Adipocyte (in vitro differentiated cells): ENCODE measurements around the gene CUEDC2.

Experiments used
- DNase-seq: peaks from one replicate; pipeline ENCODE4 v3.0.0-alpha.2; 2015; ENCODE audit warnings: low read depth
- H3K27me3 ChIP-seq: replicated peaks from 2 replicates; pipeline ENCODE4 v1.7.0; 2013; ENCODE audit warnings: mild to moderate bottlenecking, low read length, moderate library complexity; ENCODE audit not compliant: control insufficient read depth, insufficient read depth
- H3K36me3 ChIP-seq: 2 replicates; pipeline ENCODE4 v1.7.0; 2013; ENCODE audit warnings: low read length, mild to moderate bottlenecking, moderate library complexity; ENCODE audit not compliant: control insufficient read depth, insufficient read depth, severe bottlenecking
- H3K4me1 ChIP-seq: 2 replicates; pipeline ENCODE4 v1.7.0; 2013; ENCODE audit warnings: mild to moderate bottlenecking, low read length, moderate library complexity; ENCODE audit not compliant: control insufficient read depth, insufficient read depth
- H3K4me3 ChIP-seq: 2 replicates; pipeline ENCODE4 v1.7.0; 2013; ENCODE audit warnings: mild to moderate bottlenecking, low read length, moderate library complexity
- H3K9ac ChIP-seq: 2 replicates; pipeline ENCODE4 v1.7.0; 2013; ENCODE audit warnings: mild to moderate bottlenecking, low read length, moderate library complexity
- H3K9me3 ChIP-seq: 2 replicates; pipeline ENCODE4 v1.7.0; 2013; ENCODE audit warnings: mild to moderate bottlenecking, low read length, moderate library complexity; ENCODE audit not compliant: control insufficient read depth

Gene CUEDC2

DNA sequence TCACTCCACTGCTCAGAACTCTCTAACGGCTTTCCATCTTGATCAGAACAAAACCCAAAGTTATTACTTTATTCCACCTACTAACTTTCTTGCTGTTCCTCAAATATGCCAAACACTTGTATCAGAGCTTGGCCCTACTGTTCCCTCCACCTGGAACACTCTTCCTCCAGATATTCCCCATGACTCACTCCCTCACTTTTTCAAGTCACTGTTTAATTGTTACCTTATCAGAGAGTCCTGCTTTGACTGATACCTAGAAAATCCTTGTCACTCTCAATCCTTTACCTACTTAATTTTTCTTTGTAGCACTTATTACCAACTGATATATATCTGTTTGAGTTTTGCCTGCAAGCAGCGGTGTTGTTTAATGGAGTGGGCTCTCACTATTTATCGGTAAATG lies 42.5 kb downstream of the CUEDC2 start:
- H3K27me3 ChIP-seq = no peaks in the 10 kb centered on the region
- H3K9ac ChIP-seq = no peak overlapping the region
- H3K4me1 ChIP-seq = peaks cover 22% of the 10 kb centered on the region
- no peak for DNase-seq
- no peak overlapping the region for H3K4me3 ChIP-seq
- no peaks in the 10 kb centered on the region for H3K36me3 ChIP-seq
- no peaks in the 10 kb centered on the region for H3K9me3 ChIP-seq

DNA sequence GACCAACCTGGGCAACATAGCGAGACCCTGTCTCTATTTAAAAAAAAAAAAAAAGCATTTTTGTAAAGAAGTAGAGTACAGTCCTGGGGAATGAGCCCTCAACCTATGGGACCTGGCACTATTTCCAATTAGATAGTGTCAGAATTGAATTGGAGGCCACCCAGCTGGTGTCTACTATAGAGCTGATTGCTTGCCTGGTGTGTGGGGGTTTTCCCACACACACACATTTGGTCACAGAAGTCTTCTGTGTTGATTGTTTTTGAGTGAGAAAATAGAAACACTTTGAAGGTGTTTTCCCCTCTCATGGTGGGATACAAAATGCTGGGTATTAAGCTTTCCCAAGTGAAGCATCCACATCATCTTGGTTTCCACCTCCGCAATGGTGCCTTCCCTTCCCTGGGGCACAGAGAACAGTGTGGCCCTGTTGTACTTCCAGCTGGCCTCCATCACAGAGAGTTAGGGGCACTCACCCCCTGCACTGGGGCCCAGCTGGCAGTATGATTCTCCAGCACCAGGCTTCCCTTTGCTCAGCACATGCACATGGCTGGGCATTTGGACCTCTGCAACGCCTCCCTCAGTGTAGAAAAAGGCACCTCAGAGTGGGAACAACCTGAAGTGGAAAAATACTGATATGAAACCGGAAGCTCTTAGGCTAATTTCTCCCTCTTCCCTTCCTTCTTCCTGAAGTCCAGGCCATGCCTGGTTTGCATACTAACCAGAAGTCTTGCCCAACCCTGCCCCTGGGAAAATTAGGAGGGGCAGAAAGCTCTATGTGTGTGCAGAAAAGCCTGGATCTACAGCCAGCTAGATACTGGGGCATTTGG lies 47.6 kb downstream of the CUEDC2 start:
- H3K9ac ChIP-seq = peak overlapping the region; percentile 78
- H3K36me3 ChIP-seq = peaks cover 33% of the 10 kb centered on the region
- no peaks in the 10 kb centered on the region for H3K9me3 ChIP-seq
- H3K4me3 ChIP-seq = peak overlapping the region; percentile 65
- peaks cover 15% of the 10 kb centered on the region for H3K4me1 ChIP-seq
- H3K27me3 ChIP-seq = no peaks in the 10 kb centered on the region
- peak; percentile 67 for DNase-seq

DNA sequence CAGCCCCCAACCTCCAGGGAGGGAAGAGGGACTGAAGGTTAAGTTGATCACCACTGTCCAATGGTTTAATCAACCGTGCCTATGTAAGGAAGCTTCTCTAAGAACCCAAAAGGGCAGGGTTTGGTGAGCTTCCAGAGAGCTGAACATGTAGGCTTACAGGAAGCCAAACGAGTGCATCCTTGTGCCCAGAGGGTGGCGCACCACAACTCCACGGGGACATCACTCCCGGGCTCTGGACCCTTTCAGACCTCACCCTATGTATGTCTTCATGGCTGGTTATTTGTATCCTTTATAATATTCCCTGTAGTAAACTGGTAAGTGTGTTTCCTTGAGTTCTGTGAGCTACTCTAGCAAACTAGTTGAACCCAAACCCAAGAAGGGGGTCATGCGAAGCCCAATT lies 48.3 kb downstream of the CUEDC2 start:
- no peak for DNase-seq
- Histone ChIP-seq H3K9ac (no peak overlapping the region), H3K4me3 (no peak overlapping the region), H3K36me3 (peaks cover 41% of the 10 kb centered on the region), H3K27me3 (no peaks in the 10 kb centered on the region), H3K4me1 (peaks cover 15% of the 10 kb centered on the region), H3K9me3 (no peaks in the 10 kb centered on the region)

DNA sequence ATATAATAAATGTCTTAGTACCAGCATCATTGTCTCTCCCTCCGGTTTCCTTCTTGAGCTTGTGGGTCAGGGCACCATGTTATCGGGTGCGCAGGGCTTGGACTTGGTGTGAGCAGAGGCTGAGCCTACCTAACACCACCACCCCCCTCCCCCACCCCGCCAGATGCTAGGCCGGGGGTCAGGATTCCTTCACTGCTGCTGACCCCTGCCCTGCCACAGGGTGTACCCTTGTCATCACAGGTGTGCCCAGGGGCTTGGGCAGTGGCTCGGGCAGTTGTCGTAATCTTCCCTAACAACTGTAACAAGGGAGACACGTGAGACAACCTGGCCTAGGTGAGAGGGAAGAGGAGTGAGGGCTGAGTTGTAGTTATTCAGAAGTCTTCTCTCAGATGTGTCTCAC lies 49.5 kb downstream of the CUEDC2 start:
- Histone ChIP-seq H3K4me1 (peaks cover 15% of the 10 kb centered on the region), H3K4me3 (no peak overlapping the region), H3K9me3 (no peaks in the 10 kb centered on the region), H3K36me3 (peaks cover 51% of the 10 kb centered on the region), H3K27me3 (no peaks in the 10 kb centered on the region), H3K9ac (no peak overlapping the region)
- DNase-seq = no peak

DNA sequence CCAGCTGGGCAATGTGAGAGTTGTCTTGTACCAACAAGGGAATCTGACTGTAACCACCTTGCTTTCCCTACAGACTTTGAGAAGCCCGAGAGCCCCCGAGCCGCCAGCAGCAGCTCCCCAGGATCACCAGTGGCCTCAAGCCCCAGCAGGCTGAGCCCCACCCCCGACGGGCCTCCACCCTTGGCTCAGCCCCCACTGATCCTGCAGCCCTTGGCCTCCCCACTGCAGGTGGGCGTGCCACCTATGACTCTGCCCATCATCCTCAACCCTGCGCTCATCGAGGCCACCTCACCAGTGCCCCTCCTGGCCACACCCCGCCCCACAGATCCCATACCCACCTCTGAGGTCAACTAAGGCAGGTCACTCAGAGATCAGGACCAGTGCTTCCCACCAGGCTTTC lies 50.4 kb downstream of the CUEDC2 start:
- Histone ChIP-seq H3K36me3 (peaks cover 56% of the 10 kb centered on the region), H3K27me3 (no peaks in the 10 kb centered on the region), H3K4me1 (peaks cover 15% of the 10 kb centered on the region), H3K4me3 (no peak overlapping the region), H3K9ac (no peak overlapping the region), H3K9me3 (no peaks in the 10 kb centered on the region)
- no peak for DNase-seq

DNA sequence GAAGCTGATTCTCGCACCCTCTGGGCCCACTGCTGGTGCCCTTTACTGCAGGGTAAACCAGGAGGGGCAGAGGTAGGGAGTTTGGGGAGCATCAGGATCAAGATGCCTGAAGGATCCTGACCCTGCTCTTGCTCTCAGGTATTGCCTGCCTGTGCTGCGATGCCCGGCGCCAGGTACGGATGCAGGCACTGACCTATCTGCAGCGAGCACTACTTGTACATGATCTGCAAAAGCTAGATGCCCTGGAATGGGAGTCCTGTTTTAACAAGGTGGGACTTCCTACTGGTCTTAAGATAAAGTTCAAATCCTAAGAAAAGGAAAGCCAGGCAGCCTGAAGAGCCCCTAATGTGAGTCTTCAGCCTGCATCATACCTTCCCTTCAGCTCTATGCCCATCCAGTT lies 53.0 kb downstream of the CUEDC2 start:
- no peak overlapping the region for H3K9ac ChIP-seq
- H3K4me3 ChIP-seq = no peak overlapping the region
- DNase-seq = no peak
- H3K4me1 ChIP-seq = no peaks in the 10 kb centered on the region
- no peaks in the 10 kb centered on the region for H3K9me3 ChIP-seq
- peaks cover 80% of the 10 kb centered on the region for H3K36me3 ChIP-seq
- no peaks in the 10 kb centered on the region for H3K27me3 ChIP-seq

DNA sequence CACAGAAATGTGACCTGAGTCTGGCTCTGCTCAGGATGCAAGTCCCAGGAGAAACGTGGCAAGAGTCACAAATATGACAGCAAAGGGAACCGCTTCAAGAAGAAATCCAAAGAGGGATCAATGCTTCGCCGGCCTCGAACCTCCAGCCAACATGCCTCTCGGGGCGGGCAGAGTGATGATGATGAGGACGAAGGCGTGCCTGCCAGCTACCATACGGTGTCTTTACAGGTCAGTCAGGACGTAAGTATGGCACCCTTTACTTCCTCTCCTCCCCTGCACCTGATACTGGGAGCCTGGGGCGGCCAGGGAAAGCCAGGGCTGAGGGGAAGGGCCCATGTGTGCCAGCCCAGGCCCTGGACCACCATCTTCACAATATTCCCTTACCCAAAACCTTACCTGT lies 55.5 kb downstream of the CUEDC2 start:
- H3K4me3 ChIP-seq = no peak overlapping the region
- no peak for DNase-seq
- H3K27me3 ChIP-seq = no peaks in the 10 kb centered on the region
- no peak overlapping the region for H3K9ac ChIP-seq
- H3K4me1 ChIP-seq = no peaks in the 10 kb centered on the region
- peaks cover 92% of the 10 kb centered on the region for H3K36me3 ChIP-seq
- H3K9me3 ChIP-seq = no peaks in the 10 kb centered on the region

DNA sequence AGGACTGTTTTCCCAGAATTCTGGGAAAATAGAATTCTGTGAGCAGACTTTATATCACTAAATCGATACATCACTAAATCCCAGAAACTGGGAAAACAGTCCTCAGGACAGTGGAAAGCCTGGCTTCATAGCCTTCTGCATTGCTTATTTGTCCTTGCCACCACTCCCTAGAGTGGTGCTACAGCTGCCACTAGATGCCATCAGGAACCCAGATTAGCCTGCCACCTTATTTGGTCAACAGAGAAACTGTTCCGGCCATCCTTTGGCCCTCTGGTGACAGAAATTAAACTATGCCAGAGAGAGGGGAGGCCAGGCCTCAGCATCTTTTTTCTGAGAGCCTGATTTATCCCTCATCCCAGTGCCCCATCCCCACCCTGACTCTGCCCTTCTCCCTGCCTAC lies 56.5 kb downstream of the CUEDC2 start:
- no peak overlapping the region for H3K9ac ChIP-seq
- H3K4me1 ChIP-seq = no peaks in the 10 kb centered on the region
- H3K36me3 ChIP-seq = peaks cover 90% of the 10 kb centered on the region
- no peak for DNase-seq
- no peaks in the 10 kb centered on the region for H3K27me3 ChIP-seq
- no peak overlapping the region for H3K4me3 ChIP-seq
- H3K9me3 ChIP-seq = no peaks in the 10 kb centered on the region

DNA sequence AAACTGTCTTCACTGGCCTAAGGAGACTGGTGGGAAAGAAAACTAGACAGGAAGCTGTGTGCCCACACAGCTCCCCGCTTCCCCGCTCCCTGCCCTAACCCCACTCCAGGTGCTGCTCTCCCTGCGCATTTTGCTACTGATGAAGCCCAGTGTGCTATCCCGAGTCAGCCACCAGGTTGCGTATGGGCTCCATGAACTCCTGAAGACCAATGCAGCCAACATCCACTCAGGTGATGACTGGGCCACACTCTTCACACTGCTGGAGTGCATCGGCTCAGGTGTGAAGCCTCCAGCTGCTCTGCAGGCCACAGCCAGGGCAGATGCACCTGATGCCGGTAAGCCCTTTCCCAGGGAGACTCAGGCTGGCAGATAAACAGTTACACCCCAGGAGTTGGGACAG lies 57.1 kb downstream of the CUEDC2 start:
- no peak for DNase-seq
- Histone ChIP-seq H3K36me3 (peaks cover 90% of the 10 kb centered on the region), H3K4me1 (no peaks in the 10 kb centered on the region), H3K9ac (no peak overlapping the region), H3K4me3 (no peak overlapping the region), H3K27me3 (no peaks in the 10 kb centered on the region), H3K9me3 (no peaks in the 10 kb centered on the region)
